GM12864 (cell line): ENCODE data around the gene MED12L.

Source experiments
- DNase-seq: peaks from one replicate; pipeline ENCODE4 v3.0.0-alpha.2; 2011; ENCODE audit warnings: low read depth
- H3K4me3 ChIP-seq: 2 replicates; pipeline ENCODE4 v1.5.1; 2011; ENCODE audit warnings: mild to moderate bottlenecking, low read depth, low read length, control low read depth
- CTCF ChIP-seq: IDR thresholded peaks from 2 replicates; pipeline ENCODE4 v1.5.1; 2011; ENCODE audit warnings: low read depth, mild to moderate bottlenecking, moderate library complexity, low read length, control low read depth, inconsistent platforms; ENCODE audit errors: missing control alignments

MED12L gene

DNA sequence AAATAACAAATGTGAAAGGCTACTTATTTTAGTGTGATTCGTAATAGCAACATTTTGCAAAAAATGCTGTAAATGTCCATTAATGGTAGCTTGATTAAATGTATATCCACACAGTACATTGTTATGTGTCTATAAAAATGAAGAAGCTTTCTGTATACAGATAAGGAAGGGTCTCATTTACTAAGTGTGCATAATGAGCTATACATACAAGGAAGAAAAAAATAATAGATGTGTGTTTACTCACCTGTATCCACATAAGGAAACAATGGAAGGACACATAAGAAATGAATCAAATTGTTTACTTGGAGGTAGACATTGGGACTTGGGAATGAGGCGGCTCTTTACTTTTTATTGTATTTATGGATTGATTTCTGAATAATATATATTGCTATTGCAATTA lies 34.9 kb downstream of the MED12L start:
- no peak for DNase-seq
- TF ChIP-seq CTCF = no peak
- no peak overlapping the region for H3K4me3 ChIP-seq

DNA sequence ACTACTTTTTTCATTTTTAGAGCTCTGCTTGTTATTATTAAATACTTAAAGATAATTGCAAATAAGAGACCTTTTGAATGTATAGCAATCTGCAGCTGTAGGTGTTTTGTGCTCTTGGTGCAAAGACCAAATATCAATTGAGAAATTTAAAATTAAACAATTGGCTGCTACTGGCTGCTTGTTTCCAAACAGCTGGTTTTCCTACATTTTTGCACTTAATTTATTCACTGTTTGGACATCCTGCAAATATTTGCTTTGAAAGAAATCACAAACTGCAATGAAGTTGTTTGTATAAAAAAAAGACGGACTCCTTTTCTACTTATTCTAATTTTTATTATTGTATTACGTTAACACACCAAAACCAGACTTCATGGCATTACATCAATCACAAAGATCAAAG lies 35.6 kb downstream of the MED12L start:
- no peak for DNase-seq
- H3K4me3 ChIP-seq = no peak overlapping the region
- TF ChIP-seq CTCF = no peak

GRCh38 chr3:151123827-151124226 lies 38.4 kb downstream of the MED12L start:
- H3K4me3 ChIP-seq = no peak overlapping the region
- DNase-seq = no peak
- no peak for TF ChIP-seq CTCF

- no peak for DNase-seq
- no peak for TF ChIP-seq CTCF
- H3K4me3 ChIP-seq = no peak overlapping the region
Measured at GRCh38 chr3:151124476-151124875, 39.0 kb downstream of the MED12L start.

- no peak for DNase-seq
- no peak overlapping the region for H3K4me3 ChIP-seq
- TF ChIP-seq CTCF = no peak
Measured at GRCh38 chr3:151130428-151130827, 45.0 kb downstream of the MED12L start.

GRCh38 chr3:151133175-151133574 lies 47.7 kb downstream of the MED12L start:
- TF ChIP-seq CTCF = no peak
- H3K4me3 ChIP-seq = no peak overlapping the region
- DNase-seq = no peak

DNA sequence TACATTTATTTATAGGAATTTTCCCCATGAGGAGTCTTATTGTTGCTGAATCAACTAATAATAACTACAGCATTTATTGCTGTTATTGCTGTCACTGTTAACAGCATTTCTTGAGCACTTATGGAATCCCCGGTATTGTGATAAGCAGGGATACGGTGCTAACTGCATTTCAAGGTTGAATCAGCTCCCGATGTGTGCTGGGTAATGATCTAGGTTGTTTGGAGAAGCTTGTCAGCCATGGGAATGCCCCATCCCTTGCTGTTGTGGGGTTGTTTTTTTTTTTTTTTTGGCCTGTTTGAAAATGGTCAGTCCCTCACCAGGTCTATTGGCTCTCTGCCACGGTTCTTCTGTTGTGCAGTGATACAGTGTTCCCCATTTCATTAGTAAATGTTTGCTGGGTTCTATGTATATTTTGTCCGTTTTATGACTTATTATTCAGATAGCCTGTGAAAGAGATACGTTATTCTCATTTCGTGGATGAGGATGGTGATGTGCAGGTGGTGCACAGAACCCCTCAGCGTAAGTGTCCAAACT lies 48.5 kb downstream of the MED12L start:
- H3K4me3 ChIP-seq = no peak overlapping the region
- no peak for DNase-seq
- TF ChIP-seq CTCF = no peak
